GM21390 (cell line): ENCODE results near the gene PXDN.
"Not testable (repeated sequence)": the region's sequence is repeated elsewhere in the genome, so short reads cannot be mapped to it uniquely, and the experiment has no call there.

Experiments used
- ATAC-seq: cut with Tn5 transposase; IDR thresholded peaks from one replicate; pipeline ENCODE4 v1.9.1; 2021; ENCODE audit not compliant: unreplicated experiment

The PXDN gene

DNA sequence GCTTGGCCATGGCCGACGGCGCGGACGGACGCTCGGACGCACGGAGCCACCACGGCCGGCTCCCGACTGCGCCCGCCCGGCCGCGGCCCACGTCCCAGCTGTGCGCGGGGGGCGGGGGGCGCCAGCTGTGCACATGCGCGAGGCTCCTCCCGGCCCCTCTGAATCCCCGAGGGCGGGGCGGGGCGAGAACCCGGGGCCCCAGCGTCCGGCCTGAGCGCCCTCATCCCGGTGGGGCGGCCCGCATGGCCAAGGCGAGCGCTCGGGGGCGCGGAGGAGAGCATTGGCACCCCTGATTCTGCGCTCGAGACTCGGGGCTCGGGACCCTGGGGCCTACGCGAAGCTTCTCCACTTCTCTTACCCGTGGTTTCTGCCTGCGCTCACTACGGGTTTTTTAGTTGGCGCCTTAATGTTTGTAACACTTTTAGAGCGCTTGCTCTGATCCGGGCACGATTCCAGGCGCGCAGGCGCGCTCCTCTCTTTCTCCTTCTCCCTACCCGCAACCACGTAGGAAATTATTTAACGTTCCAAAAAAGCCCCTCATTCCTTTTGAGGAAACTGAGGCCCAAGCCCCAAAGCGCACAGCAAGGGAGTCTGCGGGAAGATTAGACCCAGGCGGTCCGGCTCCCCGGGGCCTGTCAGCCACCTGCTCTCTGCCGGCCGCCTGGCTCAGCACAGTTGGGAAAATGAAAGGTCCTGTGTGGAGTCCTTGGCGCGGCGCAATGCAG is at the start of gene PXDN:
PXDN (minus strand) TSS at position 70 of the 725 bp plus-strand sequence; CDS start at position 10, 60 bp downstream.
- no peak for ATAC-seq

DNA sequence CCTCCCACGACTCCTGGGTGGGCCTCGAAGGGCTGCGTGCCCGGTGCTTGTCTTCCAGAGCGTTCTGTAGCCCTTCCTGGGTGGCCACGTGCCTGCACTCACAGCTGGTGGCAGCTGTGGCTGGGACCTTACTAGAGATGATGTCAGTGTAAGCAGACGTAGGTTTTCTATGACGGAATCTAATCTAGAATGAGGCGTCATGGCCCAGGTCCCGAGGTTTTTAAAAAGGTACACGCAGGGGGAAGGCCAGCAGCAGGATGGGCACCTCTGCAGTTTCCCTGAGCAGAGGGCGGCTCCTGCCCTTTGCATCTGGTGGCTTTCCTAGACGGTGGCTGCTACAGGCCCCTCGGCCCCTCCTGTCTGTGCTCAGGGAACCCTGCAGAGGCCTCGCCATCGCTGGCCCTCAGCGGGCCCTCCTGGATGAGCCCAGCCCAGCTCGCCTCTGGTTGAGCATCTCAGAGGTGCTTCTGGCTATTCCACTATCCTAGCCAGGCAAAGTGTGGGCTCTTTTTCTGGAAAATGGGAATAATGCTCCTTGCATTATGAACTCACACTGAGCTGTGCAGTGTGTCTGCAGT is 49.6 kb upstream of the PXDN start:
- no peak for ATAC-seq

- no peak for ATAC-seq
Measured at GRCh38 chr2:1793001-1793867, 48.9 kb upstream of the PXDN start.

DNA sequence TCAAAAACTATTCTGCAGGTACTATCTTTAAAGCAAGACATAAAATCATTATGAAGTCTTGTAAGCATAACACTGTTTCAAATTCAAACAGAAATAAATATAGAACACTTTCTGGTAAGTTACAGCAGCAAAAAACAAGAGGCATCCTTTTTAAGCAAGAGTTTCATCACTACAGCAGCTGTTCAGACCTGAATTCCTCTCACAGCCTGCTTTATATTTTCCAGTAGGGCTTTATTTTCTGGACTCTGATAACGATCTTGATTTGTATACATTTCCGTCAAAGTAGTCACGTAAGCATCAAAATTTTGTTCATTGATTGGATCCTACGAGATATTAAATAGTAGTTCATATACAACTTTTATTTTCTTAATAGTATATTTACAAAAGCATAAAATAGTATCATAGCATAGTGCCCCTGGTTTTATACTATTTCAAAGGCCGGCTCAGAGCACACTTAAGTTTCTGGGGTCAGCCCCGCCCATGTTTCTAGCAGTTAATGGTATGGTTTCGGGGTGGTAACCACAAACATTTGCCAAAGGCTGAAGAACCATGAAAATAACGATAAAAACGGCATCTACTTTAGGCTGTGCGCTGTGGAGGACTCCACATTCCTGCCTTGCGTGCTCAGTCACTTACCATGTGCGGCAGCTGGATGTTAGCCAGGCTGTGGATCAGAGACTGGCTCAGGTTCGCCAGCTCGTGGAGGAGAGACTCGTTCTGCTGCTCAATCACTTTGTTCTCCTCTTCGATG is 47.5 kb upstream of the PXDN start:
- ATAC-seq: no peak

GRCh38 chr2:1791006-1791605 is 46.8 kb upstream of the PXDN start:
- ATAC-seq: no peak

DNA sequence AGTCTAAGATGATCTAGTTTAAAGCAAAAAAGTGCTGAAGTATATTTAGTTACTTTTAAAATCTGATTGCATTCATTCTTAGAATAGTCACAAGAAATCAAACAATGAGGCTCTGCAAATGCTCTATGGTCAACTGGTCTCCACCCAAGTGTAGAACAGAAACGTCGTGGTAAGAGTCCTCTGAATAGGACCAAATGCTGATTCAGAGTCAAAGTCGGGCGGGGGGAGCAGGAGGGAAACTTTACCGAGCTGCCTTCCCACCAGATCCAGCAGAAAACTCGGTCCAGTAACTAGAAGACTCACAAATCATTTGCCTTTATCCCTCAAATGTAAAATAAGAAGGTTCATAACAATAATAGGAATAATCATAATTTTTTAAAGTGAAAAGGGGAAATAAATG is 46.2 kb upstream of the PXDN start:
- ATAC-seq: no peak

- ATAC-seq: no peak
Measured at GRCh38 chr2:1789610-1790009, 45.3 kb upstream of the PXDN start.

DNA sequence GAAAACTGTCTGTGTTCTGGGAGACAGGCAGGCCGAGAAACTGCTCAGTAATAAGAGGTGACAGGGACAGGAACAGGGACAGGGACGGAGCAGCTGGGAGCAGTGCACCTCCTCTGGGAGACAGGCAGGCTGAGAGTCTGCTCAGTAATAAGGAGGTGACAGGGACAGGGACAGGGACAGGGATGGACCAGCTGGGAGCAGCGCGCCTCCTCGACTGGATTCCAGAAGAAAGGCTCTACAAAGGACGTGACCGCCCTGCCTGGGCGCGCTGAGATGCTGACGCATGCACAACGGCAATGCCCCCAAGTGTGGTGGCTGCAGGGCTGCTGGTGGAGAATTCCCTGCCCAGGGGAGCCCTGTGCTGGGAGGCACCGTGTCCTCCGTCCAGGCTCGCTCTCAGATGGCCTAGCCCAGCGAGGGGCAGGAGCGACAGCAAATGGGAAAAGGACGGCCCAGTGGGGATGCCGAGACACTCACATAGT is 44.2 kb upstream of the PXDN start:
- ATAC-seq: no peak

DNA sequence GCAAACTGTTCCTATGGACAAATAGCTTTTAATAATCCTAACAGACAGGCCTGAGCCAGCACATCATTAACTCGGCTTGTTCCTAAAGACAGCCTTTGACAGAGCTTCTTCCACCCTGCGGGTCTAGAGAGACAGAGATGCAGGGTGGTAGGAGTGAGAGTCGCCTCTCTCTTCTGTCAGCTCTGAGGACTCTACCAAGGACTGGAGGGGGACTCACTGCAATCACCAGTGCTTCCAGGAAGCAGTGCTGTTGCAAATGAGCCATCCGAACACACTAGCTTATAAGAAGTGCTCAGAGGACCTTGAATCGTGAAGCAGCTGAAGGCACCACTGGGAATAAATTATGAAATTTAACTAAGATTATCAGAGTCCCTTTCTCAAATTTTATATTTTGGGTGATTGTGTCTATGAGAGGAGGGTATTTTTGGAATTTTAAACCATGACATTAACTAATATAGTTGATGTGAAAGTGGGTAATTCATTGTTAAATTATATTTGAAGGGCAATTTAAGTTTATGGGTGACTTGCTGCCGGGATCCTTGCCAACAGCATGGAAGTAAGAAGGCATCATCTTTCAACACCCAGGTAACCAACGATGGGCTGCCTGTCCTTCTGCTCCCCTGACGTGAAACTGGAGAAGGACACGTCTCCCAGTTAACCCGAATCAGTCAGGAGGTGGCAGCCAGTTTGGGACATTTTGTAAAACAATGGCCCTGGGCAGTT is 43.6 kb upstream of the PXDN start:
- ATAC-seq: no peak

GRCh38 chr2:1784986-1785617 is 40.8 kb upstream of the PXDN start:
- no peak for ATAC-seq

GRCh38 chr2:1784087-1784486 is 39.8 kb upstream of the PXDN start:
- no peak for ATAC-seq

- no peak for ATAC-seq
Measured at GRCh38 chr2:1782514-1782913, 38.2 kb upstream of the PXDN start.

DNA sequence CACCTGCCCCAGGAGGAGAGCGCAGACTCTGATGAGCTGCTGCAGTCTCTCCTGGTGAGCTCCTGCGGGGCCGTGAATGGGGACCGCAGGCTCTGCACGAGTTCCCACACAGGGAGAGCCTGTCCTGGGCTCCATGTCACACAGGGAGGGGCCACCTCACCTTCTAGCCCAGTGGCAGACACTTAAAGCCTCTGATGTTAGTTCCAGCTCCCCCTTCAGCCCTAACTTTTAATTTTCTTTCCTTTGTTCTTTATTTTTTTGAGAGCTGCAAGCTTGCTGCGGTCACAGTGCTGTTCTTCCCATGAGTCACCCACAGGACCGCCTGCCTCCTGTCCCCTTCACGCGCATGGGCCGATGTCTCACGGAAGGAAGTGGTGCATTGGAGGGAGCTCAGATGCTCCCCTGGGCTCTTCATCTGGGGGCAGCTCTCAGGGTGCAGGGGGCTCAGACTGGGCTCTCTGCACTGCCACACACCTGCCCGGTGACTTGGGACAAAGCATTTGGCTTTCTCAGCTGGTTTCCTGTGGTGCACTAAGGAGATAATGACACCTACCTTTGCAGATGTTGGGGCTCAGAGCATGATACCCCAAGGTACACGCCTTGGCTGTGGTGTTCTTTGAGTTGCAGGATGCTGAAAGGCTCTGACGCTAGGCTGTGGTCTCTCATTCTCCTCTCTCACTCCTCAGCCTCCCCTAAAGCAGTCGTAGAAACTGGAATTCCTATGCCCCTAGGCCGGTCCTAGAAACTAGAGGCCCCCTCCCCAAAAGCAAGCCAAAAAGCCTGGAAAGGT is 37.2 kb upstream of the PXDN start:
- ATAC-seq: no peak

- ATAC-seq: no peak
Measured at GRCh38 chr2:1780693-1781092, 36.4 kb upstream of the PXDN start.

GRCh38 chr2:1780054-1780453 is 35.7 kb upstream of the PXDN start:
- ATAC-seq: not testable (repeated sequence)

- no peak for ATAC-seq
Measured at GRCh38 chr2:1778566-1778965, 34.3 kb upstream of the PXDN start.

GRCh38 chr2:1777781-1778180 is 33.5 kb upstream of the PXDN start:
- ATAC-seq: no peak

DNA sequence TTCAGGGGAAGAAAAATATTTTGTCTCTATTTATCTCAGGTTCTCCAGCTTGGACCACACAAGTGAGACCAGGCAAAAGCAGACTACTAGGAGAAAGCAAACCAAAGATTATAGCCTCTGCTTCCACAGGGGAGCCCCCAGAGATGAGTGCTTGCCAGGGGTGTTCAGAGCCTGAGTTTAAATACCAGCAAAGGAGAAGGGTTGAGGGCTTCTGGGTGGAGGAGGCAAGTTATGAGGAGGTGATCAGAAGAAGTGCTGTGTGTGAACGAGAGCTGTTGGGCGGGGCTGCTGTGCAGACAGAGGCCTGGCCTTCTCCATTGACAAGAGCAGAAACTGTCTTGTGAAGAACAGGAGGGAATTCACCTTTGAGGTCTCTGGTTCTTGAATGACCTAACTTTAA is 32.8 kb upstream of the PXDN start:
- ATAC-seq: no peak
